GM12873 (cell line): ENCODE results near the gene ALOXE3.

Source experiments
- CTCF ChIP-seq: IDR thresholded peaks from 2 replicates; pipeline ENCODE4 v1.5.1; 2012; ENCODE audit warnings: low read depth, mild to moderate bottlenecking, moderate library complexity, low read length, control low read depth; ENCODE audit not compliant: insufficient read depth; ENCODE audit errors: missing control alignments

The ALOXE3 gene

GRCh38 chr17:8131844-8132441 is 13.6 kb upstream of the ALOXE3 start:
- no peak for TF ChIP-seq CTCF

- TF ChIP-seq CTCF, result no peak
Measured at GRCh38 chr17:8128125-8128784, 9.9 kb upstream of the ALOXE3 start.

GRCh38 chr17:8126491-8127066 is 8.3 kb upstream of the ALOXE3 start:
- TF ChIP-seq CTCF, result no peak

GRCh38 chr17:8125947-8126490 is 7.7 kb upstream of the ALOXE3 start:
- TF ChIP-seq CTCF, result no peak

- TF ChIP-seq CTCF, result no peak
Measured at GRCh38 chr17:8125154-8125946, 7.0 kb upstream of the ALOXE3 start.

GRCh38 chr17:8124350-8125153 is 6.2 kb upstream of the ALOXE3 start:
- no peak for TF ChIP-seq CTCF
